Epithelial cell of esophagus (primary cell): ENCODE data around the gene TMEM132C.

Experiments
- DNase-seq: peaks from one replicate; pipeline ENCODE4 v3.0.0; 2010; ENCODE audit warnings: low read depth
- H3K4me3 ChIP-seq: 2 replicates; pipeline ENCODE4 v1.5.1; 2011; ENCODE audit warnings: mild to moderate bottlenecking, low read length, control low read depth
- CTCF ChIP-seq: IDR thresholded peaks from 2 replicates; pipeline ENCODE4 v1.5.1; 2011; ENCODE audit warnings: low read depth, mild to moderate bottlenecking, low read length, control low read depth, inconsistent platforms; ENCODE audit not compliant: insufficient read depth; ENCODE audit errors: missing control alignments

TMEM132C gene

GRCh38 chr12:128521981-128522380 is 255.0 kb downstream of the TMEM132C start:
- no peak for DNase-seq

DNA sequence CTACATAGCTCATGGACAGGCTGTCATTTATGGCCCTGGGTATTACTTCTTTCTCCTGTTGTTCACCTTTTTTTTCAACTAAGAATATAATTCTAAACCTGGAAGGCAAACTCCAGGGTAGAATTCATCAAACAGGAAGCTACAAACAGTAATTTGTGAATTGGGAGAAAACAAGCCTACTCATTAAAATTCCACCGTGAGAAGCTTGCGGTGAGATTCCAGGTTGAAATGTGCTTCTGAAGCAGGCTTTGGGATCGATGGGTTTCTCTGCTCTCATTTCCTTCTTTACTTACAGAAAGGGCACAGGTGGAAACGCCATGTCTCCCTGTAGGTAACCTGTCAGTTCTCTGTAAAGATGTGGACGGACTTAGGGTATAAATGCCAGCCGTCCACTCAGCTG is 257.5 kb downstream of the TMEM132C start:
- TF ChIP-seq CTCF: no peak
- no peak overlapping the region for H3K4me3 ChIP-seq
- no peak for DNase-seq

More at GRCh38 chr12:128521981-128522380, 255.0 kb downstream of the TMEM132C start:
- no peak overlapping the region for H3K4me3 ChIP-seq
- no peak for TF ChIP-seq CTCF

DNA sequence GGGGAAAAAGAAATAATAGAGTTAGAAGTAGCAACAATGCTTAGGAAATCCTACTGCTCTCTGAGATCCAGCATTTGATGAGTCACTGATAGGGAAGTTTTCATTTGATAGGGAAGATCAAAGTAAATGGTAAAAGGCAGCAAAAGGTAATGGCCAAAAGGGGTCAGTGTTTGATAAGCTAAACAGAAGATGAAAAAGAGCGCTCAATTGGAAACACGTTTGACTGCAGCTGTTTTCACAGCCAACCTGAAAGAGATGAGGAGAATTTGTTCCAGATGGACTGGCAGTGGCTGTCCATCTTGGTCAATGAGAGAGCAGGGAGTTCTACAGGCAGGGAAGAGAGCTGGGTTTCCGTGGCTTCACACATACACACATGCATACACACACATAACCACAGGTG is 264.2 kb downstream of the TMEM132C start:
- no peak overlapping the region for H3K4me3 ChIP-seq
- no peak for TF ChIP-seq CTCF
- no peak for DNase-seq

GRCh38 chr12:128534906-128535305 is 267.9 kb downstream of the TMEM132C start:
- DNase-seq: no peak

GRCh38 chr12:128536810-128537209 is 269.8 kb downstream of the TMEM132C start:
- TF ChIP-seq CTCF: no peak
- no peak for DNase-seq

More at GRCh38 chr12:128534906-128535305, 267.9 kb downstream of the TMEM132C start:
- no peak overlapping the region for H3K4me3 ChIP-seq
- no peak for TF ChIP-seq CTCF

DNA sequence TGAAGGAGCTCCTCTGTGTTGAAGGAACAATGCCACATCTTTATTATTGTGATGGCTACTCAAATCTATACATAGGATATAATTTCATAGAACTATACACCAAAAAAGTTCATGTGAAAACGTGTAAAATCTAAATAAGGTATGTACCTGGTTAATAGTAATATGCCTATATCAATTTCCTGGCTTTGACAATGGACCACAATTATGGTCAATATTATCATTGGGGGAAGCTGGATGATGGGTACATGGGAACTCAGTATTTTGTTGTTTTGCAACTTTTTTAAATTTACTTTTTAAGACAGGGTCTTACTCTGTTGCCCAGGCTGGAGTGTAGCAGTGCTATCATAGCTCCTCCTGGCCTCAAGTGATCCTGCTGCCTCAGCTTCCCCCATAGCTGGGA is 270.7 kb downstream of the TMEM132C start:
- H3K4me3 ChIP-seq: no peak overlapping the region
- no peak for DNase-seq
- TF ChIP-seq CTCF: no peak

More at GRCh38 chr12:128536810-128537209, 269.8 kb downstream of the TMEM132C start:
- H3K4me3 ChIP-seq: no peak overlapping the region

- no peak for DNase-seq
- TF ChIP-seq CTCF: no peak
- H3K4me3 ChIP-seq: no peak overlapping the region
These were observed 275.9 kb downstream of the TMEM132C start for GRCh38 chr12:128542844-128543243.
